IMR-90 (cell line): ENCODE data around the gene RPTOR. TPM values are rescaled to one million over a fixed set of nuclear protein-coding genes. Genes with fewer than 3 reads are reported as not detected.

ENCODE experiments used
- ATAC-seq: fragments of 200-7000 bp; cut with Tn5 transposase; 2 replicates; pipeline ENCODE4 v1.9.1; 2020; ENCODE audit warnings: low read depth, mild to moderate bottlenecking, moderate library complexity
- BruUV-seq: library from RNA; stranded (reverse); fragments of 400-500 nt; replicated peaks from 2 replicates; lab custom pipeline; 2021; lab: Mats Ljungman, UMichigan
- CTCF ChIA-PET: fragments of 300-600 bp; formaldehyde crosslinking; extraction: SDS; loops from one replicate; lab custom pipeline; 2021; ENCODE audit warnings: antibody characterized with exemption; lab: Yijun Ruan, JAX
- POLR2A ChIA-PET: fragments of 300-600 bp; sonication (Branson Sonifier 250); formaldehyde crosslinking; loops from one replicate; lab custom pipeline; 2022; ENCODE audit warnings: antibody characterized with exemption; ENCODE audit not compliant: unreplicated experiment; lab: Charles Lee
- DNase-seq: peaks from one replicate; pipeline ENCODE4 v3.0.0; 2013
- H2AFZ ChIP-seq: replicated peaks from 2 replicates; pipeline ENCODE3; 2013; ENCODE audit warnings: low read length, mild to moderate bottlenecking; ENCODE audit not compliant: poor library complexity
- H2AK5ac ChIP-seq: 2 replicates; pipeline ENCODE4 v1.6.1; 2013; ENCODE audit warnings: low read depth, low read length, inconsistent platforms
- H2AK9ac ChIP-seq: replicated peaks from 2 replicates; pipeline ENCODE3; 2013; ENCODE audit warnings: mild to moderate bottlenecking, low read depth, low read length, moderate library complexity; ENCODE audit not compliant: poor library complexity
- H2BK120ac ChIP-seq: 2 replicates; pipeline ENCODE4 v1.6.1; 2013; ENCODE audit warnings: low read depth, low read length, inconsistent platforms
- H2BK15ac ChIP-seq: 3 replicates; pipeline ENCODE4 v1.6.1; 2013; ENCODE audit warnings: low read depth, low read length, inconsistent platforms
- H2BK20ac ChIP-seq: 2 replicates; pipeline ENCODE4 v1.6.1; 2013; ENCODE audit warnings: low read depth, mild to moderate bottlenecking, inconsistent platforms, low read length, moderate library complexity
- H2BK5ac ChIP-seq: 2 replicates; pipeline ENCODE4 v1.6.1; 2013; ENCODE audit warnings: mild to moderate bottlenecking, low read depth, low read length, inconsistent platforms; ENCODE audit not compliant: poor library complexity, severe bottlenecking
- H3K14ac ChIP-seq: replicated peaks from 2 replicates; pipeline ENCODE4 v1.6.1; 2013; ENCODE audit warnings: low read depth, low read length, inconsistent platforms
- H3K18ac ChIP-seq: 2 replicates; pipeline ENCODE4 v1.6.1; 2013; ENCODE audit warnings: low read depth, low read length, control low read depth
- H3K23ac ChIP-seq: 2 replicates; pipeline ENCODE4 v1.6.1; 2013; ENCODE audit warnings: low read depth, low read length, inconsistent platforms
- H3K27ac ChIP-seq: 2 replicates; pipeline ENCODE4 v1.5.1; 2013; ENCODE audit warnings: mild to moderate bottlenecking, control low read depth, low read length; ENCODE audit not compliant: insufficient read depth
- H3K27me3 ChIP-seq: 2 replicates; pipeline ENCODE4 v1.6.1; 2013; ENCODE audit warnings: low read length; ENCODE audit not compliant: control insufficient read depth, insufficient read depth
- H3K36me3 ChIP-seq: 2 replicates; pipeline ENCODE4 v1.6.1; 2013; ENCODE audit warnings: low read length, mixed read lengths; ENCODE audit not compliant: control insufficient read depth, insufficient read depth
- H3K4ac ChIP-seq: 2 replicates; pipeline ENCODE4 v1.6.1; 2013; ENCODE audit warnings: low read depth, low read length, inconsistent platforms
- H3K4me1 ChIP-seq: 2 replicates; pipeline ENCODE4 v1.6.1; 2013; ENCODE audit warnings: low read length, mixed read lengths; ENCODE audit not compliant: control insufficient read depth, insufficient read depth
- H3K4me2 ChIP-seq: 2 replicates; pipeline ENCODE4 v1.6.1; 2013; ENCODE audit warnings: low read depth, mild to moderate bottlenecking, control low read depth, low read length, moderate library complexity
- H3K4me3 ChIP-seq: 2 replicates; pipeline ENCODE4 v1.5.1; 2013; ENCODE audit warnings: low read depth, mild to moderate bottlenecking, control low read depth, low read length, moderate library complexity; ENCODE audit not compliant: insufficient read depth
- H3K56ac ChIP-seq: 2 replicates; pipeline ENCODE4 v1.6.1; 2013; ENCODE audit warnings: low read length, inconsistent platforms; ENCODE audit not compliant: insufficient read depth; ENCODE audit errors: extremely low read depth
- H3K79me1 ChIP-seq, 2 experiments: 2 replicates each; pipeline ENCODE4 v1.6.1; 2013; ENCODE audit warnings: low read length in 2 of 2, inconsistent platforms in 1 of 2, low read depth in 1 of 2
- H3K9ac ChIP-seq: 2 replicates; pipeline ENCODE4 v1.6.1; 2013; ENCODE audit warnings: low read depth, low read length, control low read depth
- H3K9me1 ChIP-seq: 2 replicates; pipeline ENCODE4 v1.6.1; 2013; ENCODE audit warnings: low read length, inconsistent platforms; ENCODE audit not compliant: insufficient read depth
- H3K9me3 ChIP-seq: 2 replicates; pipeline ENCODE4 v1.6.1; 2013; ENCODE audit warnings: low read length; ENCODE audit not compliant: control insufficient read depth, insufficient read depth
- H4K20me1 ChIP-seq: 2 replicates; pipeline ENCODE4 v1.6.1; 2013; ENCODE audit warnings: low read length, inconsistent platforms; ENCODE audit not compliant: insufficient read depth
- H4K5ac ChIP-seq: 2 replicates; pipeline ENCODE4 v1.6.1; 2013; ENCODE audit warnings: mild to moderate bottlenecking, low read depth, low read length, control low read depth
- H4K8ac ChIP-seq, 2 experiments: 2 replicates each; pipeline ENCODE4 v1.6.1; 2013; ENCODE audit warnings: low read depth in 2 of 2, low read length in 2 of 2, control low read depth in 1 of 2, inconsistent platforms in 1 of 2
- H4K91ac ChIP-seq: 2 replicates; pipeline ENCODE4 v1.6.1; 2013; ENCODE audit warnings: low read depth, low read length, inconsistent platforms; ENCODE audit not compliant: insufficient read depth
- CEBPB ChIP-seq: IDR thresholded peaks from 2 replicates; pipeline ENCODE4 v1.6.1; 2012; ENCODE audit warnings: low read depth, low read length, improper control_type of control experiment
- CHD1 ChIP-seq: IDR thresholded peaks from 2 replicates; pipeline ENCODE4 v1.6.1; 2012; ENCODE audit warnings: low read depth, low read length, improper control_type of control experiment
- CTCF ChIP-seq: conservative IDR thresholded peaks from 2 replicates; pipeline ENCODE4 v1.5.1; 2012; ENCODE audit warnings: mild to moderate bottlenecking, low read depth, low read length, improper control_type of control experiment
- FOS ChIP-seq: fragments of 150-350 bp; IDR thresholded peaks from 2 replicates; pipeline ENCODE4 v1.6.1; 2016; ENCODE audit warnings: low read depth, low read length
- MAFK ChIP-seq: IDR thresholded peaks from 2 replicates; pipeline ENCODE4 v1.6.1; 2012; ENCODE audit warnings: low read depth, low read length, improper control_type of control experiment
- MAZ ChIP-seq: IDR thresholded peaks from 2 replicates; pipeline ENCODE4 v1.6.1; 2012; ENCODE audit warnings: low read depth, mild to moderate bottlenecking, low read length, improper control_type of control experiment, moderate library complexity, borderline replicate concordance
- MXI1 ChIP-seq: IDR thresholded peaks from 2 replicates; pipeline ENCODE4 v1.6.1; 2012; ENCODE audit warnings: low read depth, mild to moderate bottlenecking, low read length, moderate library complexity, borderline replicate concordance
- NFE2L2 ChIP-seq: fragments of 150-350 bp; IDR thresholded peaks from 2 replicates; pipeline ENCODE4 v1.6.1; 2016; ENCODE audit warnings: low read depth, mild to moderate bottlenecking, low read length
- POLR2A ChIP-seq: IDR thresholded peaks from 2 replicates; pipeline ENCODE4 v1.6.1; 2012; ENCODE audit warnings: mild to moderate bottlenecking, low read depth, low read length
- RAD21 ChIP-seq: IDR thresholded peaks from 2 replicates; pipeline ENCODE4 v1.6.1; 2012; ENCODE audit warnings: low read length, improper control_type of control experiment
- RCOR1 ChIP-seq: IDR thresholded peaks from 2 replicates; pipeline ENCODE4 v1.6.1; 2012; ENCODE audit warnings: mild to moderate bottlenecking, low read length, improper control_type of control experiment; ENCODE audit not compliant: insufficient replicate concordance
- SMC3 ChIP-seq: fragments of 150-350 bp; IDR thresholded peaks from 2 replicates; pipeline ENCODE4 v1.6.1; 2016; ENCODE audit warnings: low read depth, mild to moderate bottlenecking, antibody characterized with exemption, low read length, moderate library complexity
- WGBS, 2 experiments: methylation state at CpG; one replicate each; pipeline versions ENCODE4 v1.1.5 to v1.1.7; 2013; ENCODE audit warnings: missing lambda C conversion rate in 2 of 2; ENCODE audit not compliant: insufficient read length in 1 of 2; ENCODE audit errors: extremely low coverage in 2 of 2; 5-methylcytosine and 5-hydroxymethylcytosine counted together
- dilution Hi-C: fragments of 300-500 bp; cut with HindIII; formaldehyde crosslinking; loops from one replicate; pipeline ENCODE4 v1.14.3; 2018; ENCODE audit warnings: low sequenced_read_pairs; ENCODE audit not compliant: unreplicated experiment
- in situ Hi-C: fragments of 300-500 bp; cut with MboI; formaldehyde crosslinking; loops from 3 replicates; pipeline ENCODE4 v1.14.3; 2019; ENCODE audit warnings: low sequenced_read_pairs, inconsistent platforms, mixed read lengths
- intact Hi-C: fragments of 100-400 bp; cut with micrococcal nuclease; formaldehyde crosslinking; loops from 2 replicates; pipeline ENCODE4 v1.10.0; 2022
- polyA plus RNA-seq, 3 experiments: library from polyadenylated mRNA; depleted of rRNA; stranded (reverse); fragments of >200 nt; gene quantifications; 2 replicates each; pipeline ENCODE4 v1.2.3, GENCODE V29; 2012; ENCODE audit warnings: low replicate concordance in 1 of 3
- total RNA-seq: library from RNA; depleted of rRNA; stranded (reverse); fragments of >200 nt; gene quantifications from 2 replicates; pipeline ENCODE4 v1.2.3, GENCODE V29; 2012

Gene RPTOR
- total and polyA plus RNA-seq, 2 of the 4 experiments (the other 2 are of a cell fraction), result 10.8 to 14.7 TPM

DNA sequence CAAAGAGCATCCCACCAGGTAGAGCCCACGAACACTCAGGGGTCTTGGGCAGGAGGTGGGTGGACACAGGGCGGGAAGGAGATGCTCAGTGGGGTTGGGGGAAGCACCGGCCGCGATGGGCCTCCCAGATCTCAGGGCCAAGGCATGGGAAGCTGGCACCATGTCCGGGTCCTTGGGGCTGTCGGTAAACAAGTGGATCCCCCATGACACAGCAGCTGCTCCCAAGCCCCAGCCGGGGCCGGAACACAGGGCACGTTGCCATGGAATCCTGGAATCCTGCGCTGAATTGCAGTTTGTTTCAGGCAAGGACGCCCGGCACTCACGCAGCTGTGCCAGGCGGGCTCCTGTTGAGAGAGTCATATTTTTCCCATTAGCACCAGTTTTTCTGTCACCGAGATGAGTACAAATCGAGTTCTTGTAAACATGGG, 424.0 kb downstream of the RPTOR start:
- H3K27me3 ChIP-seq, result no peaks in the 10 kb centered on the region
- H3K4me3 ChIP-seq, result no peak overlapping the region
- H3K27ac ChIP-seq, result no peak overlapping the region
- H3K4me1 ChIP-seq, result peaks cover 8% of the 10 kb centered on the region
- no peak overlapping the region for H3K4ac ChIP-seq
- DNase-seq (peak; percentile 49), ATAC-seq (peak; percentile 54)
- H2BK15ac ChIP-seq, result no peak overlapping the region
- H2BK120ac ChIP-seq, result no peak overlapping the region
- no peak overlapping the region for H2BK20ac ChIP-seq
- no peak overlapping the region for H2BK5ac ChIP-seq
- intact Hi-C loops (no loop called here), in situ Hi-C loops (no loop called here), dilution Hi-C loops (no loop called here)
- POLR2A ChIA-PET, result no interaction called here
- no peaks in the 10 kb centered on the region for H4K20me1 ChIP-seq
- 25% methylated on average over 9 of the region's 17 CpGs; no CpG with 5 or more reads in 1 of the 2 experiments for WGBS, 2 experiments
- CTCF ChIA-PET, result no interaction called here
- peak overlapping the region in 1 of 2 experiments; percentile 20; a peak in 2 of 4 replicates for H4K8ac ChIP-seq
- peaks cover 3% of the 10 kb centered on the region; the same call in 1 of the 2 replicates for H3K36me3 ChIP-seq
- no TSS peak for BruUV-seq
- TF ChIP-seq MXI1 (no peak), NFE2L2 (no peak), FOS (no peak), MAFK (no peak), CHD1 (no peak), POLR2A (no peak), RCOR1 (no peak), RAD21 (no peak), SMC3 (no peak), MAZ (no peak), CEBPB (no peak), CTCF (no peak)
- H3K56ac ChIP-seq, result no peak overlapping the region
- no peak overlapping the region; the same call in 1 of the 2 replicates for H4K5ac ChIP-seq
- no peak overlapping the region for H3K14ac ChIP-seq
- H3K18ac ChIP-seq, result no peak overlapping the region
- no peaks in the 10 kb centered on the region for H3K79me1 ChIP-seq
- H3K23ac ChIP-seq, result 0 out of 2 replicates have a peak overlapping the region, but pooled peaks have one; percentile 13
- peaks cover 7% of the 10 kb centered on the region; the same call in 1 of the 2 replicates for H3K9me1 ChIP-seq
- no peak overlapping the region for H3K4me2 ChIP-seq
- peak overlapping the region; percentile 71 for H2AK5ac ChIP-seq
- H4K91ac ChIP-seq, result no peak overlapping the region
- no peak overlapping the region for H2AK9ac ChIP-seq
- no peaks in the 10 kb centered on the region for H3K9me3 ChIP-seq
- H2AFZ ChIP-seq, result no peak overlapping the region
- H3K9ac ChIP-seq, result no peak overlapping the region
